ENCODE measurements around the gene SMARCB1. TPM values are rescaled to one million over a fixed set of nuclear protein-coding genes. Genes with fewer than 3 reads are reported as not detected.

Gene SMARCB1
- total RNA-seq, 2 donors from 2014 or later = 46.6 to 54.8 TPM

DNA sequence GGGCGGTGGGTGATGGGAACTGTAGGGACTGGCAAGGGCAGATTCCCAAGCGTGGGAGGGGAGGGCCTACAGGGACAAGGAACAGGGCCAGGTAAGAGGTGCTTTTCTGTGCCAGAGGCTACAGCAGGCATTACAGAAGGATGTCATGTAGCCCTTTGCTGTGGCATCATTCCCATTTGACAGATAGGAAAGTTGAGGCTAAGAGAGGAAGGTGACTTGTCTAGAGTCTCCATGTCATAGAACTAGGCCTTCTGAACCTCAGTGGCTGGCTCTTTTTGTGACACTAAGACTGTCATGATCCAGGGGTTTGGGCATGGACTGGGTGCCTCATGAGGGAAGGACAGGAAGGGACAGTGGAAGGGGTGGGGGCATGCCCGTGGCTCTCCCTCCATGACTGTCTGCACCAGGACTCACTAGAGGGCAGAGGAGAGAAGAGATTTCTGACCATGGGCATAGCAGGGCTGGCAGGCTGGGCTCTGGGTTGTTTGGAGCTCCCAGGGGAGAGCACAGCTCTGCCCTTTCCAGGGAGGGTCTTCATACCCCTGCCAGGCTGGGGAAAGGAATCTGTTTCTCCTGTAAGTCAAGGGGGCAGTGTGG lies 10.9 kb upstream of the SMARCB1 start:
- DNase-seq = no peak
- ATAC-seq = no peak
- intact Hi-C loops (cut with DNase I) = no loop called here

DNA sequence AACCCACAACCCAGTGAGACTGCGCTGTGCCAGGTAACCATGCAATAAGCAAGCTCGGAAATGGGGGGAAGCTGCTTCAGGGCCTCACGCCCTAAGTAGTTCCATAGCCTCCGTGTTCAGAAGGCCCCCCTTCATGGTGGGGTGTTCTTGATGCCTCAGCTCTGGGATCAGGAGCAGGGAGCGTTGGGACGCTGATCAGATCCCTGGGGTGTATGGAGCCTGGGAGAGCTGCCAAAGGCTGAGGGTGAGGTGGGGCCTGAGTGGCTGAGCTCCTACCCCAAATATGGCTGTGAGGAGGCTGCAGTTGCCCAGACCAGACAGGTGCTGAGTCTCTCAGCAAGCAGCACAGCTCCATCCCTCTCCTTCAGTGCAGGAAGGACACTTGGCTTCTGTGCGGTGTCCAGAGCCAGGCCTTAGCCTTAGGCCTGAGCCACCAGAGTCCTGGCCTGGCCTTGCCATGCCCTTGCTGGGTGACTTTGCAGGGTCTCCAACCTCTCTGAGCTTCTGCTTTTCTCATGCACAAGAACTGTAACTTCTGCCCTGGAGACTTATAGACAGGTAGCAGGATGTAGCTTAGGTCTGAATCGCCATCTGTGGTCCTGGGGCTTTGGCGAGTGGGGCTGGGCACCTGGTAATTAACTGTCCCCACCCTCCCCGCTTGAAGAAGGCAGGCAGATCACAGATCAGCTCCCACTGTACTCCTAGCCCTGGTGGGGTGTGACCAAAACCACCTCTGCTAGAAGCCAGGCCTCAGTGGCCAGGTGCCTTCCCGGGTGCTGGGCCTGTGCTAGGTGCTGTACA lies 8.8 kb upstream of the SMARCB1 start:
- intact Hi-C loops (cut with DNase I) = no loop called here
- ATAC-seq = peak; percentile 39 to 43
- DNase-seq = peak; percentile 58

DNA sequence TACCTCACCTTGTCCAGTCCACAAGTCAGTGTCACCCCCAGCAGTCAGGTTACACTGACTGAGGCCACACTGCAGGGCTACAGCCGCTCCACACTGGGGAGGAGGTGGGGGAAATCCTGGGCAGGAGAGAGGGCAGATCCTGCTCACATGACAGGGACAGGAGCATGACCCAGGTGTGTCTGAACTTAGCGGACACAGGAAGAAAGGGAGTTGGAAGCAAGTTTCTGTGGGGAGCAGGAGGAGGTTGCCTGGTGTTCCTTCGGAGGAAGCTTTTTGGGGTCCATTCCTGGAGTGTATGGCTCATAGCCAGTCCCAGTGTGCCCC lies 8.2 kb upstream of the SMARCB1 start:
- ATAC-seq (no peak), DNase-seq (no peak)
- intact Hi-C loops (cut with DNase I) = no loop called here

DNA sequence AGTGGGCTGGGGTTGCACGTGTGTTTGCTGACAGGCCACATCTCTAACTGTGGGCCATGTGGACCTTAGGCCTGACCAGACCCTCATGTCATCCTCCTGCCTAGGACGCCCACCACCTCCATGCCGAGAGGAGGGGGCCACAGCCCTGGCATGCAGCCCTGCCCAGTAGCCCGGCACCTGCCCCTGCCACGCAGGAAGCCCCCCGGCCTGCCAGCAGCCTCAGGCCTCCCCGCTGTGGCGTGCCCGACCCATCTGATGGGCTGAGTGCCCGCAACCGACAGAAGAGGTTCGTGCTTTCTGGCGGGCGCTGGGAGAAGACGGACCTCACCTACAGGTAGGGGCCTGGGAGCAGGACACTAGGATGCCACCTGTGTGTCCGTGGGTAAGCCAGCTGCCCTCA lies 7.7 kb upstream of the SMARCB1 start:
- no peak for ATAC-seq
- intact Hi-C loops (cut with DNase I) = no loop called here
- no peak for DNase-seq

DNA sequence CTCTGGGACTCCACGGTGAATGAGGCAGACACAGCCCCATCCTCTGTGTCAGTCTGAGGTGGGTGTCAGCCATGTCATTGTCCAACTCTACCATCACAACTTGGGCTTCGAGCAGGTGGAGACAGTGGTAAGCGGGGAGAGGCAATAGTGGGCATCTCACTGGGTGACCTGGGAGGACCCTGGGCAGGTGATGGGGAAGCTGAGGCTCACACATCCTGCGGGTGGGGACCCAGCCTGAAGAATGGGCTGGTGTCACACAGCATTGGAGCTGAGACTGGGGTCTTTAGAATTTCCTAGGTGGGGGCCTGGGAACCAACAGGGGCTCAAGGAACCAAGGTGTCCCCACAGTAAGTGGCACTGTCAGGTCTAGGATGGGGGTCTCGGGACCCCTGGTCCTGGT lies 7.0 kb upstream of the SMARCB1 start:
- ATAC-seq = no peak
- no peak for DNase-seq
- intact Hi-C loops (cut with DNase I) = no loop called here

DNA sequence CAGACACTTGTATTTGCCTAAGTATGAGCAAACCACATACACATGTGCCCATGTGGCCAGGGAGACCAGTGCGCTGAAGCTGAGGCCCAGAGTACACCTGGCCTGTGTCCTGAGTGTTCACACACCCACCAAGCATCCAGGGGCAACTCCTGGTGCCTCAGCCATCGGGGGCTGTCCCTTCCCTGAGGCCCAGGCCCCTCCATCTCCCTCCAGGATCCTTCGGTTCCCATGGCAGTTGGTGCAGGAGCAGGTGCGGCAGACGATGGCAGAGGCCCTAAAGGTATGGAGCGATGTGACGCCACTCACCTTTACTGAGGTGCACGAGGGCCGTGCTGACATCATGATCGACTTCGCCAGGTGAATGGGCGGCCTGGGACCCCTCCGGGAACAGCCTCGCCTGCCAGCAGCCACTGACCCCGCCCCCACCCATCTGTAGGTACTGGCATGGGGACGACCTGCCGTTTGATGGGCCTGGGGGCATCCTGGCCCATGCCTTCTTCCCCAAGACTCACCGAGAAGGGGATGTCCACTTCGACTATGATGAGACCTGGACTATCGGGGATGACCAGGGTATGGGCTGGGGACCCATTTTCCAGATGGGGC lies 6.5 kb upstream of the SMARCB1 start:
- ATAC-seq (no peak), DNase-seq (no peak)
- intact Hi-C loops (cut with DNase I) = no loop called here

DNA sequence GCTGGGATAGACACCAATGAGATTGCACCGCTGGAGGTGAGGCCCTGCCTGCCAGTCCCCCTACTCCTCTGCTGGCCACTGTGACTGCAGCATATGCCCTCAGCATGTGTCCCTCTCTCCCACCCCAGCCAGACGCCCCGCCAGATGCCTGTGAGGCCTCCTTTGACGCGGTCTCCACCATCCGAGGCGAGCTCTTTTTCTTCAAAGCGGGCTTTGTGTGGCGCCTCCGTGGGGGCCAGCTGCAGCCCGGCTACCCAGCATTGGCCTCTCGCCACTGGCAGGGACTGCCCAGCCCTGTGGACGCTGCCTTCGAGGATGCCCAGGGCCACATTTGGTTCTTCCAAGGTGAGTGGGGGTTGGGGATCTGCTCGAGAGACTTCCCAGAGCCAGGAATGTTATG lies 5.7 kb upstream of the SMARCB1 start:
- DNase-seq = no peak
- intact Hi-C loops (cut with DNase I) = no loop called here
- ATAC-seq = no peak

DNA sequence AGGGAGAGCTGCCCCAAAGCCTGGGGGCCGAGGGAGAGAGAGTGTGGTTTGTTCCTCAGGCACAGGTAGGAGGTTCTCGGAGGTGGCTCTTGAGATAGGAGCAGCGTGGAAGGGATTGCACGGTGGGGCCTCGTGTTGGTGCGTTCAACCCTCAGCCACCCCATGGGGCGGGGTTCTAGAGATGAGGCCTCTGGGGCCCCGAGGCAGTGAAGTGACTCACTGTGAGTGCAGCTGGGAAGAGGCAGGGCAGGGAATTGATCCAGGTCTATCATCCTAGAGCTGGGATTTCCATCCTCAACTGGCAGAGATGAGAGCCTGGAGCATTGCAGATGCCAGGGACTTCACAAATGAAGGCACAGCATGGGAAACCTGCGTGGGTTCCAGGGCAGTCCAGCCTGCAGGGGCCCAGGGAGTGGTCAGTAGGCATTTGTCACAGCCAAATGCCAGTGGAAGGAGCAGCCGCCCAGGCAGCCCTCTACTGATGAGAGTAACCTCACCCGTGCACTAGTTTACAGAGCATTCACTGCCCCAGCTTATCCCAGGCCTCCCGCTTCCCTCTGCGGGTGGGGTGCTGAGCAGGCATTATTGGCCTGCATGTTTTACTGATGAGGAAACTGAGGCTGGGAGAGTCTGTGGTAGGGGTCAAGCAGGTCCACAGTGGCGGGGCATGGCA lies 5.1 kb upstream of the SMARCB1 start:
- intact Hi-C loops (cut with DNase I) = no loop called here
- ATAC-seq (no peak), DNase-seq (no peak)

DNA sequence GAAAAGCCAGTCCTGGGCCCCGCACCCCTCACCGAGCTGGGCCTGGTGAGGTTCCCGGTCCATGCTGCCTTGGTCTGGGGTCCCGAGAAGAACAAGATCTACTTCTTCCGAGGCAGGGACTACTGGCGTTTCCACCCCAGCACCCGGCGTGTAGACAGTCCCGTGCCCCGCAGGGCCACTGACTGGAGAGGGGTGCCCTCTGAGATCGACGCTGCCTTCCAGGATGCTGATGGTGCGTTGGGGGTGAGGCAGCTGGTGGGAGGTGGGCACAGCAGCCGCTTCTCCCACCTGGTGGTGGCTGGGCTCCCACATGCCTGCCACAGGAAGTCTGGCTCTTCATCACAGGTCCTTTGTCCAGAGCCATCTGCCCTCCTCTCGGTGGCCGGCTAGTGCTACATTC lies 4.5 kb upstream of the SMARCB1 start:
- no peak for ATAC-seq
- intact Hi-C loops (cut with DNase I) = no loop called here
- no peak for DNase-seq

DNA sequence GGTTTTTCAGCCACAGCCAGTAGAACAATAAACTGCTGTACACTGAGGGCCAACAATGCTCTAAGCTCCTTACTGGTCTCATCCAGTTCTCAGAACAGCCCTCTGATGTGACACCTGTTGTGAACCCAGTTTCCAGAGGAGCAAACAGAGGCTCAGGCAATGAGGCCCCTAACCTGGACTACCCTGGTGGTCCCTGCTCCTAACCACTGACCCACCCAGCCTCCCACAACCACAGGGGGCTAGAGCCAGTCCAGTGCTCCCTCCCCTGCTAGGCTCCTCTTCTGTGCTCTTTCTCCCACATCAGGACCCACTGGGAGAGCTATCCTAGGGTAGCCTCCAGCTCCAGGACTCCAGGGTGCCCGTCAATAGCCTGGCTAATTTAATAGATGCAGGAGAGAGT lies 4.1 kb upstream of the SMARCB1 start:
- ATAC-seq (no peak), DNase-seq (no peak)
- intact Hi-C loops (cut with DNase I) = no loop called here

DNA sequence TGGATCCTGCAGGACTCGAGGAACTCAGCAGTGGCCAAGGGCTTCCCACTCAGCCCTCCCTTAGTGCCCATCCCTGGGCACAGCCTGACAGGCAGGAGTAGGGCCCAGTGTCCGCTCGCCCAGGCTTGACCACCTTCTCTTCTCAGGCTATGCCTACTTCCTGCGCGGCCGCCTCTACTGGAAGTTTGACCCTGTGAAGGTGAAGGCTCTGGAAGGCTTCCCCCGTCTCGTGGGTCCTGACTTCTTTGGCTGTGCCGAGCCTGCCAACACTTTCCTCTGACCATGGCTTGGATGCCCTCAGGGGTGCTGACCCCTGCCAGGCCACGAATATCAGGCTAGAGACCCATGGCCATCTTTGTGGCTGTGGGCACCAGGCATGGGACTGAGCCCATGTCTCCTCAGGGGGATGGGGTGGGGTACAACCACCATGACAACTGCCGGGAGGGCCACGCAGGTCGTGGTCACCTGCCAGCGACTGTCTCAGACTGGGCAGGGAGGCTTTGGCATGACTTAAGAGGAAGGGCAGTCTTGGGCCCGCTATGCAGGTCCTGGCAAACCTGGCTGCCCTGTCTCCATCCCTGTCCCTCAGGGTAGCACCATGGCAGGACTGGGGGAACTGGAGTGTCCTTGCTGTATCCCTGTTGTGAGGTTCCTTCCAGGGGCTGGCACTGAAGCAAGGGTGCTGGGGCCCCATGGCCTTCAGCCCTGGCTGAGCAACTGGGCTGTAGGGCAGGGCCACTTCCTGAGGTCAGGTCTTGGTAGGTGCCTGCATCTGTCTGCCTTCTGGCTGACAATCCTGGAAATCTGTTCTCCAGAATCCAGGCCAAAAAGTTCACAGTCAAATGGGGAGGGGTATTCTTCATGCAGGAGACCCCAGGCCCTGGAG lies 3.3 kb upstream of the SMARCB1 start:
- no peak for ATAC-seq
- intact Hi-C loops (cut with DNase I) = no loop called here
- DNase-seq = no peak

DNA sequence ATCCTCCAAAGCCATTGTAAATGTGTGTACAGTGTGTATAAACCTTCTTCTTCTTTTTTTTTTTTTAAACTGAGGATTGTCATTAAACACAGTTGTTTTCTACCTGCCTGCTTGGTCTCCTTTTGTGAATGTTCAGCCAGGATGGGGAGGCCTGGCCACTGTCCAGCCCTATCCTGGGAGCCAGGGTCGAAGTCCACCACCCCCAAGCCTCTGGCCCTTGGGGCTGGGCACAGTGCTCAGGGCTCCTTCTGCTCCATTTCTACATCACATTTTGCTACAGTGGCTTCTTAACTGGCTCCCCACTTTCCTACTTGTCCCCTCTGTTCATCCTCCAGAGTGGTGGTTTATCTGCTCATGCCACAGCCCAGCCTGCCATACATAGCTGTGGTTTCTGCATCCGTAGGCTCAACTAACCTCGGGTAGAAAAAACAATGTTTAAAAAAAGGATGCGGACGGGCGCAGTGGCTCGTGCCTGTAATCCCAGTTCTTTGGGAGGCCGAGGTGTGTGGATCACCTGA lies 2.5 kb upstream of the SMARCB1 start:
- DNase-seq (no peak), ATAC-seq (no peak)
- intact Hi-C loops (cut with DNase I) = no loop called here

DNA sequence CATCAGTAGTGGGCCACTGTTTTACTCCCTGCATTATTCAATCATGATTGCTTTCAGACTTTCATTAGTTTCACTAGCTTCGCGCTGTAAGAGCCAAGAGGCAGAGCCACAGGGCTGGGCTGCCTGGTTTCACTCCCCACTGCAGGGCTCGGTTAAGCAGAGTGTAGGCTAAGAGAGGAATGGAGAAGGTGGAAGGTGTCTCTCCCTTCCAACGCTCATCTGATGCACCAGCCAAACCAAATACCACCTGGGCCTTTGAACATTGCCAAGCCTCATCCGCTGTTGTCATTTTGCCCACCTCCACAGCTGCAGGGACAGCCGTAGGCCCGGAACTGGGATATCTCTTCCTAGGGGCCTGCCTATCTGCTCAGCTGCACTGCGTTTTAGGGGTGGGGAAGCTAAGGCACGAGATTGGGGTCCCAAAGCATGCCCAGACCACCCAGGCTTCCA lies 480 bp upstream of the SMARCB1 start:
- DNase-seq (no peak), ATAC-seq (peak; percentile 3 to 6)
- intact Hi-C loops (cut with DNase I) = no loop called here

DNA sequence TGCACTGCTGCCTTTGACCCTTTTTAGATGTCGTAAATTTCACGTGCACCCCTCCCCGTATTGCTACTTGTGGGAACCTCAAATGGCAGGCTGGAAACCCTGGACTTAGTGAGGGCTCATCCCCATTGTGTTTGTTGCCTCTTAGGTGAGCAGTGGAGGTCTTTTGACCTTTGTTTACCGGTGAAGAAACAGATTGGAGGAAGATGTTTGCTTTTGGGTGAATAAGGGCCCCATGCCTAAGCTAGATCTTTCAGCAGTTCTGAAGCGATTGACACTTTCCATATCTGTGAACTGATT lies 782 bp downstream of the SMARCB1 start:
- intact Hi-C loops (cut with DNase I) = no loop called here
- no peak for DNase-seq
- ATAC-seq = no peak

DNA sequence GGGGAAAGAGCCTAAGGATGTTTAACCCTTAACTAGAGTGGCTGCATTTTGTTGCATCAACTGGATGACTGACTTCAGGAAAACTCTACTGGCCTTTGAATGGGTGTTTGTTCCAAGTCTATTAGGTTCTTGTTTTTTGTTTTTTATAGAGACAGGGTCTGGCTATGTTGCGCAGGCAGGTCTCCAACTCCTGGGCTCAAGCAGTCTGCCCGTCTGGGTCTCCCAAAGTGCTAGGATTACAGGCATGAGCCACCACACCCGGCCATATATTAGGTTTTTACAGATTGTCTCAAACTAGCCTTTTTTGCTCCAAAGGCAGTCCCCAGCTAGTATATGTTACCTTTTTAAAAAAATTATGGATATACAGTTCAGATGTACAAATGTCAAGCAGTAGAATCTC lies 1.1 kb downstream of the SMARCB1 start:
- ATAC-seq (no peak), DNase-seq (no peak)
- intact Hi-C loops (cut with DNase I) = no loop called here

DNA sequence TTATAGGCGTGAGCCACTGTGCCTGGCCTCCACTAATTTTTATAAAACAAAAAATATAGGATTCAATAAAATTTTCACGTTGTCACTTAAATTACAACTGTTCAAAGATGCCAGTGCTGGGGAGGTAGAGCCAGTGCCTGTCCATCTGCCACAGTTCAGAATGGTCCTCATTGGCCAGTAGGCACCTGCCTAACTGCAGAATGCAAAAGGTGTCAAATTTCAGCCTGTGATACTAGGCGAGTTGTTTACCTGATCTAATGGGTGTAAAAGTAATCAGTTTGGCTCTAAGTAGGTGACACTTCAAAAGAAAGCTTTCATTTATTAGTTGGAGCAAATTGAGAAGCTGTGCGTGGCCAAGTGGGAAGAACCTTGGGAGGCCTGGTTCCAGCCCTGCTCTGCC lies 2.4 kb downstream of the SMARCB1 start:
- no peak for ATAC-seq
- no peak for DNase-seq
- intact Hi-C loops (cut with DNase I) = no loop called here

DNA sequence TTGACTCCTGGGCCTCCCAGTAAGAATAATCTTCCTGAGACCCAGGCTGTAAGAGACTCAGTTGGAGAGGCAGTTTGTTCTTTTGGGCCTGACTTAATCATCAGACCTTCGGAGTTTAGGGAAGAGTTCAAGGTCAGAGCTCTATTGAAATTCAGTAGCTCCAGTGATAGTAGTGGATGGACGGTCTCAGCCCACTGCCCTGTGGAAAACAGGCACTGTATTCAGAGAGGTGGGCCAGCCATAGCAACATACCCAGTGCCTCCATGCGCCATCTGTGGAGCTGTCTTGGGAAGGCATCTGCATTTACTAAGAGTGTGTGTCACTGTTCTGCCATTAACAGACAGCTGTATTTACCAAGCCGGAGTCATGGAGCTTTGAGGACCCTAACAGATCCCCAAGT lies 2.9 kb downstream of the SMARCB1 start:
- ATAC-seq = no peak
- intact Hi-C loops (cut with DNase I) = no loop called here
- DNase-seq = peak; percentile 13

DNA sequence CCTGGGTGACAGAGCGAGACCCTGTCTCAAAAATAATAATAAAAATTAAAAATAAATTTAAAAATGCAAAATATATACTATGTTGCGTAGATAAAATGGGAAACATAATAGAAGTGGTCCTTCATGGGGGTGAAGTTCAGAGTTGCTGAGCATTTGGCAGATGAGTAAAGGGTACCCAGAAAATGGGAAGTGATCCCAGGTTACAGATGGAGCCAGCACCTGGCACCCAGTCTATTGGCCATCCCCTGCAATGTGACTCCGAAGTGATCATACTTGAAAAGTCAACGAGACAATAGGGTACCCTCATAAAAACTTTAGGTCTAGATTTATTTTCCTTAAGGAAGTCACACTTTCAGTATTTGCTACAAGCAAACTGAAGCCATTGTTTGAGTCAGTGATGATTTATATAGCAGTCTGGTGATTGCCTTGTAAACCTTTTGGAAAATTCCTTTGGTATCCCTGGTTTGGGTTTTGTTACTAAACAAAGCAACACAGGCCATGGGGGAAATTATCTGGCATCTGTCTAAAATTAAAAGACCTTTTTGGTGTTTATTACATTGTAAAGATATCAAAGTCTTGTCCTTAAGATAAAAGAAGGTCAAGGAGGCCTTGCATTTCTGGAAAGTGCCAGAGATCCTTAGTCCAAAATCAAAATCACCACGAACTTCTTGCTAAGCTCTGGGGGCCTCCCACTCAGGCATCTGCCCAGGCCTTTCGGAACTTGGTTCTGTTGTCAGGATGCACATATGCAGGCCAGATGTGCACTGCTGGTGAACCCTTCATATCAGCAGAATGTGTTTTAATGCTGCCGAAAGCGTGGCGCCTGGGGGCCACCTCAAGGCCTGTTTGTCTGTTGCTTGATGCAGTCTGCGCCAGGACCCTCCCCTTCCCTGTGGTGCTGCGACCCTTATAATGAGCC lies 4.3 kb downstream of the SMARCB1 start:
- DNase-seq = peak; percentile 25
- intact Hi-C loops (cut with DNase I) = no loop called here
- no peak for ATAC-seq
